Duodenal mucosa (tissue), 2 donors: ENCODE measurements around the gene FOXN1.
A peak's percentile ranks its signal among the peaks of the same experiment; 100 is the strongest.

ENCODE experiments used
- H3K27ac ChIP-seq: one replicate; pipeline ENCODE4 v1.7.0; 2013; ENCODE audit warnings: low read depth, low read length
- H3K27me3 ChIP-seq, 2 donors: one replicate each; pipeline ENCODE4 v1.7.0; 2013; ENCODE audit warnings: low read length in 2 of 2, control low read depth in 1 of 2; ENCODE audit not compliant: insufficient read depth in 2 of 2, control insufficient read depth in 1 of 2
- H3K36me3 ChIP-seq, 2 donors: one replicate each; pipeline ENCODE4 v1.7.0; 2013; ENCODE audit warnings: low read length in 2 of 2, control low read depth in 1 of 2; ENCODE audit not compliant: insufficient read depth in 2 of 2, control insufficient read depth in 1 of 2
- H3K4me1 ChIP-seq, 2 donors: one replicate each; pipeline ENCODE4 v1.7.0; 2013; ENCODE audit warnings: low read length in 2 of 2, control low read depth in 1 of 2; ENCODE audit not compliant: insufficient read depth in 2 of 2, control insufficient read depth in 1 of 2
- H3K4me3 ChIP-seq, 2 donors: one replicate each; pipeline ENCODE4 v1.7.0; 2013; ENCODE audit warnings: low read length in 2 of 2, low read depth in 1 of 2
- H3K9ac ChIP-seq, 2 donors: one replicate each; pipeline ENCODE4 v1.7.0; 2013; ENCODE audit warnings: low read length in 2 of 2, low read depth in 1 of 2
- H3K9me3 ChIP-seq, 2 donors: one replicate each; pipeline ENCODE4 v1.7.0; 2013; ENCODE audit warnings: low read length in 2 of 2, control low read depth in 1 of 2; ENCODE audit not compliant: control insufficient read depth in 1 of 2

The FOXN1 gene

DNA sequence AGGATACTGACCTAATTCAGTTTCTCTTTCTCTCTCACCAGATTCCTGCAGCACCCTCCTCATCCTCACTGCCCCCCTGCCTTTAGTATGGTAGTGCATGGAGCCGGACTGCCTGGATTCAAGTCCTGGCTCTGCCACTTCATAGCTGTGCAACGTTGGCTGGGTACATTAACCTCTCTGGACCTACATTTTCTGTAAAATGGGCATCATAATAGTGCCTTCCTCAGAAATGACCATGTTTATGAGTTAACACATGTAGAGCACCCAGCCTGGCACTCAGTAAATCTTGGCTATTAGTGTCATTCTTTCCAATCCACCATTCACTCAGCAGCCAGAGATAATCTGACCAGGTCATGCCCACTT is 39.0 kb downstream of the FOXN1 start:
- Histone ChIP-seq H3K9ac (no peak overlapping the region), H3K4me3 (no peak overlapping the region), H3K27ac (no peak overlapping the region), H3K9me3 (no peaks in the 10 kb centered on the region), H3K27me3 (no peaks in the 10 kb centered on the region), H3K4me1 (peaks cover 10 to 14% of the 10 kb centered on the region in 2 donors), H3K36me3 (peaks cover 0 to 14% of the 10 kb centered on the region in 2 donors)

GRCh38 chr17:28545787-28546415 is 39.8 kb downstream of the FOXN1 start:
- no peaks in the 10 kb centered on the region for H3K27me3 ChIP-seq
- H3K36me3 ChIP-seq: peaks cover 0 to 14% of the 10 kb centered on the region in 2 donors
- no peak overlapping the region for H3K27ac ChIP-seq
- no peak overlapping the region for H3K4me3 ChIP-seq
- H3K9ac ChIP-seq: no peak overlapping the region
- H3K4me1 ChIP-seq: peaks cover 14 to 16% of the 10 kb centered on the region in 2 donors
- no peaks in the 10 kb centered on the region for H3K9me3 ChIP-seq

GRCh38 chr17:28547096-28547622 is 41.0 kb downstream of the FOXN1 start:
- H3K4me3 ChIP-seq: no peak overlapping the region
- H3K4me1 ChIP-seq: peaks cover 23 to 25% of the 10 kb centered on the region in 2 donors
- no peaks in the 10 kb centered on the region for H3K9me3 ChIP-seq
- H3K9ac ChIP-seq: no peak overlapping the region
- no peaks in the 10 kb centered on the region for H3K27me3 ChIP-seq
- H3K27ac ChIP-seq: no peak overlapping the region
- H3K36me3 ChIP-seq: peaks cover 0 to 14% of the 10 kb centered on the region in 2 donors

DNA sequence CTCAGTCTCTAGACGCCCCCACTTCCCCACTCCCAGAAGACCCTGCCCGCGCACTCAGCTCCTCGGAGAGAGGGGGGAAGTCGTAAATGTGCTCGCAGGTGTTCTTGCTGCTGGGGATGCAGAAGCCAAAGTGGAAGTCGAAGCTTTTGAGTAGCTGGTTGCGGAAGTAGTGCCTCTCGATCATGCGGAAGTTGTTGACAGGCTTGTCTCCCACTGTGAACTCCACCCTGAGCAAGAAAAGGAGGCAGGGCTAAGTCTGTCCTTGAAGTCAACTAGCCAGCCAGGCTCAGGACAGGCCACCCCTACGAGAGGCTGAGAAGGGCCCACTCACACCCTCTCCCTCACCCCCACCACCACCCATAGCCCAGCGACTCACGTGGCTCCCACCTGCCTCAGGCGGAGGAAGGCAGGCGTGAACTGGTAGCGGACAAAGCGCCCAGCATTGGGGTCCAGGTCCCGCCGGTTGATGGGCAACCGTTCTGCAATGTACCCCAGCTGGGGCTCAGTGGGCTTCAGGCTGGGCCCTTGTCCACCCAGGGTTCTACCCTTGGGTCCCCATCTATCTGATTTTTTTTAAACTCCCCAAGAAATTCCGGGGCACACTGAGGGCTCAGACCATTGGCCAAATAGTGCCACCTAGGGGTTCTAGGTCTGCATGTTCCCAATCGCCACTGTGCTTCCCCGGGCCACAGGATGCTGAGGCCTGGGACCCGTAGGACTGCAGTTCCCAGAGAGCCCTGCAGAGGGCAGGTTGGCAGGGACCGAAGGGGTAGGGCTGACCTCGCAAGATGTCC is 41.7 kb downstream of the FOXN1 start:
- no peaks in the 10 kb centered on the region for H3K9me3 ChIP-seq
- no peak overlapping the region for H3K27ac ChIP-seq
- no peak overlapping the region for H3K4me3 ChIP-seq
- peaks cover 0 to 14% of the 10 kb centered on the region in 2 donors for H3K36me3 ChIP-seq
- no peaks in the 10 kb centered on the region for H3K27me3 ChIP-seq
- no peak overlapping the region for H3K9ac ChIP-seq
- H3K4me1 ChIP-seq: peaks cover 25 to 26% of the 10 kb centered on the region in 2 donors

DNA sequence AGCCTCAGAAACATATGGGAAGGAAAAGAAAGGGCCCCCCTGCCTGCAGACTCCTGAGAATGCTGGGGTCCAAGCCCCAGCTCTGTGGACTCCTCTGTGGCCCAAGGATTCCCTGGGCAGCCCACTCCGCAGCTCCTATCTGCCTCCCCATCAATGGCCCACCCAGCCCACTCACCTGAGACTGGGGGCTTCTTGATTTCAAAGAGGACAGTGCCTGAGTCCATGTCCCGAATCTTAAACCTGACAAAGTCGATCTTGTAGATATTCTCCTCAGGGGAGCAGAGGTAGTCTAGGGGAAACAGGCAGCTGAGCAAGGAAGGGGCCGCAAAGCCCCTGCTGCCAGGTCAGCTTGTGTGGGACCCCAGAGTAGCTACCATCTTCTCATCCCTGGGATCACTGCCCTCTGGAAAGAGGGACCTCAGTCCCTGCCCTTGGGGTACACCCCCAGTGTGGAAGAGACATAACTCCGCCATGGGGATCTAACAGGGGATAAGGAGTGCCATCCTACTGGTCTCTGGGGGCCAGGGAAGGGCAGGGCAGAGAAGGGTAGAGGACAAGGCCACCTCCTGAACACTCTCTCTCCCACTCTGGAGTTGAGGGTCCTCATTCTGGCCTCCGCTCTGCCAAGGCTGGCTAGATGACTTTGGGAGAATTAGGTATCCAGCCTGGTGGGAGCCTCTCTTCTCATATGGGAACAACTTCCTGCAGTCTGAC is 42.4 kb downstream of the FOXN1 start:
- Histone ChIP-seq H3K9ac (no peak overlapping the region), H3K27ac (no peak overlapping the region), H3K27me3 (no peaks in the 10 kb centered on the region), H3K4me3 (no peak overlapping the region), H3K4me1 (peaks cover 25 to 27% of the 10 kb centered on the region in 2 donors), H3K9me3 (no peaks in the 10 kb centered on the region), H3K36me3 (peaks cover under 1 to 22% of the 10 kb centered on the region in 2 donors)

GRCh38 chr17:28549236-28550132 is 43.3 kb downstream of the FOXN1 start:
- peaks cover 9 to 31% of the 10 kb centered on the region in 2 donors for H3K36me3 ChIP-seq
- no peaks in the 10 kb centered on the region for H3K9me3 ChIP-seq
- no peak overlapping the region for H3K27ac ChIP-seq
- no peak overlapping the region for H3K9ac ChIP-seq
- H3K27me3 ChIP-seq: no peaks in the 10 kb centered on the region
- no peak overlapping the region for H3K4me3 ChIP-seq
- peaks cover 25 to 27% of the 10 kb centered on the region in 2 donors for H3K4me1 ChIP-seq

- H3K27ac ChIP-seq: no peak overlapping the region
- peaks cover 25 to 27% of the 10 kb centered on the region in 2 donors for H3K4me1 ChIP-seq
- H3K9me3 ChIP-seq: no peaks in the 10 kb centered on the region
- H3K36me3 ChIP-seq: peaks cover 16 to 43% of the 10 kb centered on the region in 2 donors
- no peaks in the 10 kb centered on the region for H3K27me3 ChIP-seq
- peak overlapping the region in 1 of 2 donors; percentile 75 for H3K4me3 ChIP-seq
- no peak overlapping the region for H3K9ac ChIP-seq
Measured at GRCh38 chr17:28550858-28551257, 44.7 kb downstream of the FOXN1 start.

DNA sequence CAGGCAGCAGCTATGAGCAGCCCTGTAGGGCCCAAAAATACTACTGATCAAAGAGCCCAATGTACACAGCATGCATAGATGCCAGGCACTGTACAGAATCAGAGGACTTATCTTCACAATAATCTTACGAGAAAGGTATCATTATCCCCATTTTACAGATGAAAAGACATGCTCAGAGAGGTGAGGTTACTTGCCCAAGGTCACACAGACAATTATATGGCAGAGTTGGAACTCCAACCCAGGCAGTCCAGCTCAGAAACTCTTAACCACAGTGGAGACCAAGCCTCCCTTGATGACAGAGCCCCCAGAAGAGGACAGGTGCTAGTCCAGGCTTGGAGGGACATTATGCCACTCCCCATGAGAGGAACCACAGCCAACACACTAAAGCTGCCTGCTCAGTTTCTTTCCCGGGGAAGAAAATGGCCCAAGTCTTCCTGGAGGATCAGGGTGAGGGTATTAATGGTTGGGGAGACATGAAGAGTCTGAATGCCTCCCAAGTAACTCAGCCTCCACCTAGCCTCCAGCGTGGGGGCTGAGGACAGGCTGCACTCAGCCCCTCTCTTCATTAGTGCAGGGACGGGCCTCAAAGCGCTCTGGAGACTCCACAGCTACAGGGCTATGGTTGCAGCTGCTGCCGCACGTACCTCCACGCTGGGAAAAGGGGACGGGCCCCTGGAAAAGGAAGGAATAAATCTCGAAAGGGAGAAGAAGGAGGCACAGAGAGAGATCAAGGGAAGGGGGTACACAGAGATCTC is 45.5 kb downstream of the FOXN1 start:
- Histone ChIP-seq H3K27ac (no peak overlapping the region), H3K4me3 (peak overlapping the region; percentile 50 to 75), H3K36me3 (peaks cover 23 to 48% of the 10 kb centered on the region in 2 donors), H3K9ac (peak overlapping the region; percentile 16 to 47), H3K27me3 (no peaks in the 10 kb centered on the region), H3K9me3 (no peaks in the 10 kb centered on the region), H3K4me1 (peaks cover 25 to 27% of the 10 kb centered on the region in 2 donors)
